GM19455 (cell line): ENCODE results near the gene TTC27.

Experiments
- ATAC-seq: cut with Tn5 transposase; IDR thresholded peaks from one replicate; pipeline ENCODE4 v1.9.1; 2021; ENCODE audit not compliant: unreplicated experiment

The TTC27 gene

GRCh38 chr2:32804205-32804604 is 176.4 kb downstream of the TTC27 start:
- ATAC-seq: no peak

DNA sequence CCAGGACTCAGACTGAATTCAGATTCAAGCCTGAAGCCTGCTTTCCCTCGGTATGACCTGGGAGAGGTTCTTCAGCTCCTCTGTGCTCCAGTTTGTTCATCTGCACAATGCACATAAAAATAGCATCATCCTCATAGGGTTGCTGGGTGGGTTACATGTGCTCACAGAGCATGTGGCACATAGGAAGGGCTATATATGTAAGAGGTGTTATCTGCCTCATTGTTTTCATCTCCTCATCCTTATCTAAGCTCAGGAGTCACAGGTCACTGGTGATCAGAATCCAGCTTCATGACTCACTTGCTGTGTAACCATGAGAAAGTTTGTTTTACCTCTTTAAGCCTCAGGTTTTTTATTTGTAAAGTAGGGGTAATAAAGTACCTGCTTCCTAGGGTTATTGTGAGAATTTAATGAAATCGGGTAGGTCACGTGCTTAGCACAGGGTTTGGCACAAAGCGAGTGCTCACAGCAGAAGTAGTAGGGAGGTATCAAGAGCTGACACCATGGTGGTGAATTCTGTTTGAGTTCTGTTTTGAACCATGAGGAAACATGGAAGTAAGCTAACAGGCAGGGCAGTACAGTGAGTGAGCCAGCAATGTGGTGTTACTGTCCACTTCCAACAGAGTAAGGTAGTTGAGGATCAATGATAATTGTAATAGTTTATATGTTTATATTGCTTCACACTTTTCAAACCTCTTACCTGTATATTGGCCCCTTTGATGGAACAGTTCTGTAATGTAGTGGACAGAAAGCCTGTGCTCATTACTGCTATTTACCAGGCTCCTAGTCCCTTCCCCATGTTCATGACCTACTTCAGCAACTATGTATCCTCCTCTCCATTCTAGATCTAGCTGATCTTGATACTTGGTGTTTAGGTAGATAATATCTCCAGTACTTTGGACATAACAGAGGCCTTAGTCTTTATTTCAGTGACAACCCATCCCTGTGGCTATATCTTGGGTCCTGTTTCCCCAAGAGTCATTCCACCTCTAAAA is 177.6 kb downstream of the TTC27 start:
- ATAC-seq: no peak

DNA sequence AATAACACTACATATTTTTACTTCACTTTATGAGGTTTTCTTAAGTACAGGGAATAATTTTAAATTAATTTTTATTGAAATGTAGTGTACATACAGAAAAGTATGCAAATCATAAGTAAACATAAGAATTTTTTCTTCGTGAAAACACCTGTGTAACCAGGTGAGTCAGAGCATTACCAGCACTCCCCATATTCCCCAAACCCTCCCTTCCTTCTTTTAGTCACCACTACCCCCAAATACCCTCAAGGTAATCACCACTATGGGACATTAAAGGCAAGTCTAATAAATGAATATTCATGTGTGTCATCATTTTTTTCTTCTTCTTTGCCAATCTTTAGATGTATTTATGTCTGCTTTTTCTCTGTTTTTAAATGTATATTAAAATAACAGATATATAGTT is 179.0 kb downstream of the TTC27 start:
- ATAC-seq: no peak

DNA sequence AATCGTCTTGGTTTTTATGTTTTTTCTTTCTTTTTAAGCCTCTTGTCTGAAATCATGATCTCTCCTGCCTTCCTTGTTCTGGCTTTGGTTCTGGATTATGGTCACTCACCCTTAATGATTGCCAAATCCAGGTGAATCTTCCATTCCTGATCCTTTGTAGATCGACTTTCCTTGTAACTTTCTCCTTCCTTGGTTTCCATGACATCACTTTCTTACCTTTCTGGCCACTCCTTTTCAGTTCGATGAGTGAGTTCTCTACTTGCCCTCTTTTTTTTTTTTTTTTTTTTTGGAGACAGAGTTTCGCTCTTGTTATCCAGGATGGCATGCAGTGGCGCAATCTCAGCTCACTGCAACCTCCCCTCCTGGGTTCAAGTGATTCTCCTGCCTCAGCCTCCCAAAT is 179.8 kb downstream of the TTC27 start:
- no peak for ATAC-seq

DNA sequence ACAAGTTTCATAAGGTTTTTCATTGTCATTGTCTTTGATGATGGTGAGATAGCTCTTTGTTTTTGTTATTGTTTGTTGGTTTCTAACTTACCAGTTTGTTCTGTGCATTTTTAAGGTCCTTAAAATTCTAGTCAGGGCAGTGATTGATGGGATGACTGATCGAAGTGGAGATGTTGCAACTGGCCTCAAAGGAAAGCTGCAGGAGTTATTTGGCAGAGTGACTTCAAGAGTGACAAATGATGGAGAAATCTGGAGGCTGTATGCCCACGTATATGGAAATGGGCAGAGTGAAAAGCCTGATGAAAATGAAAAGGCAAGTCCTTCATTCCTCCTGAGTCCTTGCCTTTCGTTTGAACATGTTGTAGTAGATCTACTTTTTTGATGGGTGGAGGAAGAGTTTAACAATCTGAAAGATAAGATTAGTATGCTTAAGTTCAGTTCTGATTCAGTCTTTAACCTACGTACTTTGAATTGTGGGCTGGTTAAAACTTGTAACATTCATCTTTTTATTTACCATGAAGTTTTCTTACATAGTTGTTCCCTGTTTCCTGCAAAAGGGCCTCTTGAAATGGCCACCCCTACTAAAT is 183.2 kb downstream of the TTC27 start:
- ATAC-seq: no peak

DNA sequence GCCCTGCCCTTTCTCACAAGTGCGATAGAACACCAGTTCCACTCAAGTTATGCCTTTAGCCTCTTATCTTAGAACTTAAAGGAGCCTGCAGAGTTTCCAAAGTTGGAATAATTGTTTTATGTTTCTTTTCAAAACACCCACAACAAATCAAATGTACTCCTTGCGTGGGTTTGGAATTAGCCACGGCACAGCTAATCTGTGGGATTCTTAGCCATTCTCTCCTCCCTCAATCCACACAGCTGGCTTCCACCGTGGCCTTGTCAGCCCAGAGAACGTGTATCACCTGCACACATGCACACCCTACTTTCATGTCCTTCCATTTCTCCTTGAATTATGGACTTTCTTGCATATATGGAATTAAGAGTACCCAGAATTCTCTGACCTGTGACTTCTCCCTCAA is 183.8 kb downstream of the TTC27 start:
- ATAC-seq: no peak

- ATAC-seq: no peak
These were observed 184.5 kb downstream of the TTC27 start for GRCh38 chr2:32812316-32812715.

- ATAC-seq: no peak
These were observed 192.2 kb downstream of the TTC27 start for GRCh38 chr2:32820088-32820487.

DNA sequence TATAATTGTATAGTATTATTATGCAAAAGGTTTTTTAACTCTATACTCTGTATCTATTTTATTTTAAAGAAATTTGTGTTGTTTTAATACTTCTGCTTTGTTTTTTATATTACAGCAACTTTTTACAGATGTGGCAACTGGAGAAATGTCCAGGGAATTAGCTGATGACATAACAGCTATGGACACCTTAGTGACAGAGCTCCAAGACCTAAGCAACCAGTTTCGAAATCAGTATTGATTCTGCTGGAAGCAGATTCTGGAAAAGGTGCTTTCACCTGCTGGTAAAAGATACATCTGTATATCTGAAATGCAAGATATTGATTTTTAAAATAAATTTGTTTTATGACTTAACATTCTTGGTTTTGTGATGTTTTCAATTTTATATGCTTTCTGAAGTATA is 192.9 kb downstream of the TTC27 start:
- no peak for ATAC-seq

DNA sequence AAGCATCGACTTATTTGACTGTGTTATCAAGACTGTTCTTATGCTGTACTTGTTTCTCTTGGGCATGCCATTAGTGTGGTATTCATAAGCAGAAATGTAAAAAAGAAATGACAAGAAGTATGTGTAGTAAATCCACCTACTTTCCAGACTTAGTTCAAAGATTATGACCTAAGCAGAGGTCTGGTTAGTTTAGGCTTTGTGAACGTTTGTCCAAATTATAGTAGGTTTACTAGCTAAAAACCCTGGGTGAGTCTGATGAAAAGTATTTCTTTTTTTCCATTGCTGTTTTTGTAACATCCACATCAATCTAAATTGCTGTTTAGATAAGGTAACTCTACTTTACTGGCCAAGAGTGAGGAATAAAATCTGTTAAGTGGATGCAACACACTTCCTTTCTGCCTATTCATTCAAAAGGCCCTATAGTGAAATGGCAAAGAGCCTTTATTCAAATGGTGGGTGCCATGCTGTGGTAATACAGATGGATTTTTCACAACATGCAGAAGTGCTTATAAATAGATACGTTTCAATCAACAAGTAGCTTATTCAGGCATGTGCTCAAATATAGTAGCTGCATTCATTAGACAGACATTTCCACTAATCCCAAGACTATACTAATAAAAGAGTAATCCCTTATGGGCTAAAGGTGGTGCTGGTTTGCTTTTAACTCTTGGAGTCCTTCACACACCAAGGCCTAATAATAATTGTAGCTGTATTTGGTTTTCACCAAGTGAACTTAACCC is 196.4 kb downstream of the TTC27 start:
- ATAC-seq: no peak

GRCh38 chr2:32825291-32825712 is 197.5 kb downstream of the TTC27 start:
- no peak for ATAC-seq

DNA sequence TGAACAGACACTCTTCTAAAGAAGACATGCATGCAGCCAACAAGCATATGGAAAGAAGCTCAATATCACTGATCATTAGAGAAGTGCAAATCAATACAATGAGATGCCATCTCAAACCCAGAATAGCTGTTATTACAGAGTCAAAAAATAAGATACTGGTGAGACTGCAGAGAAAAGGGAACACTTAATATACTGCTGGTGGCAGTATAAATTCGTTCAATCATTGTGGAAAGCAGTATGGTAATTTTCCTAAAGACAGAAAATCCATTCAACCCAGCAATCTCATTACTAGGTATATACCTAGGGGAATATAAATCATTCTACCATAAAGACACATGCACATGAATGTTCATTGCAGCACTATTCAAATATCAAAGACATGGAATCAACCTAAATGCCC is 202.3 kb downstream of the TTC27 start:
- no peak for ATAC-seq

GRCh38 chr2:32832821-32833220 is 205.0 kb downstream of the TTC27 start:
- ATAC-seq: no peak

- no peak for ATAC-seq
These were observed 205.9 kb downstream of the TTC27 start for GRCh38 chr2:32833709-32834108.

- ATAC-seq: no peak
These were observed 207.3 kb downstream of the TTC27 start for GRCh38 chr2:32835148-32835547.

- ATAC-seq: no peak
These were observed 209.1 kb downstream of the TTC27 start for GRCh38 chr2:32836933-32837332.

- ATAC-seq: peak; percentile 93
These were observed 210.6 kb downstream of the TTC27 start for GRCh38 chr2:32838418-32838817.

DNA sequence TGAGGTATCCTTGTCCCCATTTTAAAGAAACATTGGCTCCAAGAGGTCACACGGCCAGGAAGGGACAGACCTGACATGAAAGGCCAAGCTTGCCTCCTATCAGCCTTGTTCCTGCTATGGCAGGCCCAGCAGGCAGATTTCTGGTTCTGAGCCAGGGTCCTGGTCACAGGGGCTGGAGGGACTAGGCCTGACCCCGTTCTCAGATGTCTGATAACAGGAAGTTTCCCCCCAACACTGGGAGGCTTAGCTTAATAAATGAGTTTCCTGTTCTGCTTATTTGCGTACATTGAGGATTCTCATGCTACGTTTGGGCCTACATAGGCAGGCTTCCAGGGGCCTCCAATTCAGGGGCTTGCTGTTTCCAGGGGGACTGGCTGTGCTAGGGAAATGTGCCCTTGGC is 211.1 kb downstream of the TTC27 start:
- ATAC-seq: no peak

DNA sequence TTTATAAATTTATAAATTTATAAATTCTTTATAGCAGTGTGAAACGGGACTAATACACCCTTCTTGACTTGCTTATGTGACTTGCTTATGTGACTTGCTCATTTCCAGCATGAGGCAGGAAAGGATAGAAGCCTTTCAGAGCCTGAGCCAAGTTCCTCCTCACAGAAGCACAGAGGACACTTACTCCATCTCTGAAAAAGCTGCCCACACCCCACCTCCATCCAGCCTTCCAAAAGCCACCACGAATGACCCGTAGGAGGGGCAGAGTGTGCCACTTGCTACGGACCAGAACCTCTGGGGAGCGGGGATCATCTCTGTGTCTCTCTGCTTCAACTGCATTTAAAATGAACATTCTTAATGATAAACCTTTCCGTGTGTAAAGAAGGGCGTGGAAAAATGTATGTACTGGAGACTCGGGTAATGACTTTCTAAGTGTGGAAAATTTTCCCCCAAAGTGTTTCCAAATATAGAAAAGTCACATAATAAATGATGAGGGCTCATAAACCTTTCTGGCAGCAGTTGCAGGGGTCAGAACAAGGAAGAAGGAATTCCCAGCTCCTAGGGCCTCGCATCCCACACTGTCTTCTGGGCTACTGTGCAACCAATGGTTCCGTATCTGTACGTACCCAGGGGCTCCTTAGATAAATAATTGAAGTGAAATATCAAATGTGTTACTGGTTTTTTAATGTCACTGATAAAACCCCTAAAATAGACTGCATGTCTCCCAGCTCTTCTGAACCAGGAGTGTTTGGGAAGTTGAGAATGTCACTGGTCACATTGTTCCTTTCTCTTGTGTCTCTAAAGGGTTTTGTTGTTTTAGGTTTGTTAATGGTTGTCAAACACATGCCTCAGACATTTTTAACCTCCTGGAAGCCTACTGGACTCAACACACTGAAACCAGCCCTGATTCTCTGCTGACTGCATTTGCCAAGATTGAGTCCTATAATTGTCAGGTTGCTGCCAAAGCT is 214.4 kb downstream of the TTC27 start:
- no peak for ATAC-seq

- no peak for ATAC-seq
These were observed 215.8 kb downstream of the TTC27 start for GRCh38 chr2:32843699-32844098.

DNA sequence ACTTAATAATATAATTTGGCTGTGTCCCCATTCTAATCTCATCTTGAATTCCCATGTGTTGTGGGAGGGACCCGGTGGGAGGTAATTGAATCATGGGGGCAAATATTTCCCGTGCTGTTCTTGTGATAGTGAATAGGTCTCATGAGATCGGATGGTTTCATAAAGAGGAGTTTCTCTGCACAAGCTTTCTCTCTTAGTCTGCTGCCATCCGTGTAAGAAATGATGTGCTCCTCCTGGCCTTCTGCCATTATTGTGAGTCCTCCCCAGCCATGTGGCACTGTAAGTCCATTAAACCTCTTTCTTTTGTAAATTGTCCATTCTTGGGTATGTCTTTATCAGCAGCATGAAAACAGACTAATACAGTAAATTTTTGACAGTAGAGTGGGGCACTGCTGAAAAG is 216.4 kb downstream of the TTC27 start:
- ATAC-seq: no peak
